Measurements from ENCODE around the gene FERMT1.

DNA sequence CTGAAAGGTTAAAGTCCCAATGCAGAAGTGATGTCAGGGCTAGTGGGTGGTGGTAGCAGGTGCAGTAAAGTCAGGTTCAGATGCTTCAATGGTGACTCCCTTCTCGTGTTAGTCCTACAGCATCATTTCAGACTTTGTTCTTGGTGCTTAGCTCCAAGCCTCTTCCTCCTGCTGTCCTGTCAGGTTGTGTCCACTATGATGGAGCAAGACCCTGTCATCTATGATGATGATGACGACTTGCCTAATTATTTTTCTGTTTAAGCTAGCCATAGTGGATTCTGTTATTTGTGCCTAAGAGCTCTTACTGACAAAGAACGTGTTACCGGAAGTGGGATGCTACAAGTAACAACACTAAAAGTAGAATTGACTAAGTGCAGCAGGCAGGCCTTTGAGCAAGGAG lies 5.0 kb upstream of the FERMT1 start:
- TF ChIP-seq, protein P1, sequence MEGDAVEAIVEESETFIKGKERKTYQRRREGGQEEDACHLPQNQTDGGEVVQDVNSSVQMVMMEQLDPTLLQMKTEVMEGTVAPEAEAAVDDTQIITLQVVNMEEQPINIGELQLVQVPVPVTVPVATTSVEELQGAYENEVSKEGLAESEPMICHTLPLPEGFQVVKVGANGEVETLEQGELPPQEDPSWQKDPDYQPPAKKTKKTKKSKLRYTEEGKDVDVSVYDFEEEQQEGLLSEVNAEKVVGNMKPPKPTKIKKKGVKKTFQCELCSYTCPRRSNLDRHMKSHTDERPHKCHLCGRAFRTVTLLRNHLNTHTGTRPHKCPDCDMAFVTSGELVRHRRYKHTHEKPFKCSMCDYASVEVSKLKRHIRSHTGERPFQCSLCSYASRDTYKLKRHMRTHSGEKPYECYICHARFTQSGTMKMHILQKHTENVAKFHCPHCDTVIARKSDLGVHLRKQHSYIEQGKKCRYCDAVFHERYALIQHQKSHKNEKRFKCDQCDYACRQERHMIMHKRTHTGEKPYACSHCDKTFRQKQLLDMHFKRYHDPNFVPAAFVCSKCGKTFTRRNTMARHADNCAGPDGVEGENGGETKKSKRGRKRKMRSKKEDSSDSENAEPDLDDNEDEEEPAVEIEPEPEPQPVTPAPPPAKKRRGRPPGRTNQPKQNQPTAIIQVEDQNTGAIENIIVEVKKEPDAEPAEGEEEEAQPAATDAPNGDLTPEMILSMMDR (conservative IDR thresholded peaks at IDR 0.05; ENCODE audit: low read length), result no peak
- no peak for TF ChIP-seq EZH2phosphoT487 (IDR thresholded peaks at IDR 0.05; ENCODE audit: borderline replicate concordance, low read depth, low read length)
